Ascending aorta (tissue), 2 donors: Measurements from ENCODE around the gene NEURL4. TPM values are rescaled to one million over a fixed set of nuclear protein-coding genes. Genes with fewer than 3 reads are reported as not detected.

Experiments used
- DNase-seq, 2 donors: peaks; one replicate each; pipeline ENCODE4 v3.0.0-alpha.2; 2019; ENCODE audit warnings: low spot score in 2 of 2
- H3K27ac ChIP-seq, 2 donors: fragments of 200-600 bp; sonication (generic); one replicate each; pipeline ENCODE4 v1.5.1; 2016 to 2017; ENCODE audit warnings: mild to moderate bottlenecking in 1 of 2
- H3K27me3 ChIP-seq: fragments of 200-600 bp; sonication (generic); one replicate; pipeline ENCODE4 v1.5.1; 2017
- H3K36me3 ChIP-seq, 2 donors: fragments of 200-600 bp; sonication (generic); one replicate each; pipeline ENCODE4 v1.5.1; 2016
- H3K4me1 ChIP-seq, 2 donors: fragments of 200-600 bp; sonication (generic); one replicate each; pipeline ENCODE4 v1.5.1; 2016 to 2017; ENCODE audit warnings: mild to moderate bottlenecking in 1 of 2
- H3K4me3 ChIP-seq, 2 donors: fragments of 200-600 bp; sonication (generic); one replicate each; pipeline ENCODE4 v1.5.1; 2016 to 2017; ENCODE audit warnings: mild to moderate bottlenecking in 1 of 2
- H3K9me3 ChIP-seq, 2 donors: fragments of 200-600 bp; sonication (generic); one replicate each; pipeline ENCODE4 v1.5.1; 2016
- CTCF ChIP-seq, 3 experiments: fragments of 200-600 bp in 2 of 3; fragments of 450-650 bp in 1 of 3; sonication (generic) in 2 of 3; IDR thresholded peaks; one replicate each; pipeline ENCODE4 v1.5.1; 2016 to 2019; ENCODE audit warnings: antibody characterized with exemption in 3 of 3, mild to moderate bottlenecking in 1 of 3, moderate library complexity in 1 of 3
- intact Hi-C: fragments of 100-400 bp; cut with DNase I; formaldehyde crosslinking; loops from one replicate; pipeline ENCODE4 v1.15.1; 2023
- total RNA-seq: library from RNA; depleted of rRNA; stranded (reverse); fragments of >200 nt; gene quantifications from one replicate; pipeline ENCODE4 v1.1.0, GENCODE V29; 2016

Gene NEURL4
- total RNA-seq, 1 donor from 2014 or later = 22.0 TPM

- Histone ChIP-seq H3K27ac (no peak overlapping the region), H3K27me3 (no peaks in the 10 kb centered on the region), H3K4me3 (no peak overlapping the region), H3K9me3 (no peaks in the 10 kb centered on the region), H3K4me1 (peaks cover 9 to 16% of the 10 kb centered on the region in 2 donors), H3K36me3 (no peaks in the 10 kb centered on the region)
- DNase-seq = no peak
- intact Hi-C loops = no loop called here
- TF ChIP-seq CTCF (IDR thresholded peaks at IDR 0.05) = no peak
Observed at GRCh38 chr17:7284911-7285310, 44.2 kb downstream of the NEURL4 start.

GRCh38 chr17:7283471-7284216 lies 45.5 kb downstream of the NEURL4 start:
- Histone ChIP-seq H3K9me3 (no peaks in the 10 kb centered on the region), H3K36me3 (no peaks in the 10 kb centered on the region), H3K4me1 (peaks cover 9 to 16% of the 10 kb centered on the region in 2 donors), H3K27ac (no peak overlapping the region), H3K27me3 (no peaks in the 10 kb centered on the region), H3K4me3 (no peak overlapping the region)
- no peak for TF ChIP-seq CTCF (IDR thresholded peaks at IDR 0.05)
- no peak for DNase-seq
- intact Hi-C loops = no loop called here

GRCh38 chr17:7282752-7283321 lies 46.3 kb downstream of the NEURL4 start:
- Histone ChIP-seq H3K4me1 (peaks cover 9 to 16% of the 10 kb centered on the region in 2 donors), H3K9me3 (no peaks in the 10 kb centered on the region), H3K27ac (no peak overlapping the region), H3K27me3 (no peaks in the 10 kb centered on the region), H3K4me3 (peak overlapping the region in 1 of 2 donors; percentile 56), H3K36me3 (no peaks in the 10 kb centered on the region)
- DNase-seq = no peak
- intact Hi-C loops = no loop called here
- no peak for TF ChIP-seq CTCF (IDR thresholded peaks at IDR 0.05)

- no peak for TF ChIP-seq CTCF (IDR thresholded peaks at IDR 0.05)
- H3K4me3 ChIP-seq = peak overlapping the region; percentile 56
- H3K36me3 ChIP-seq = no peaks in the 10 kb centered on the region
- H3K4me1 ChIP-seq = peaks cover 9 to 16% of the 10 kb centered on the region in 2 donors
- DNase-seq = no peak
- H3K27ac ChIP-seq = no peak overlapping the region
- no peaks in the 10 kb centered on the region for H3K9me3 ChIP-seq
- intact Hi-C loops = loop anchor here (1.0 to 2.0 kb wide), 2 partner anchors 30 to 67 kb away; partner anchors contain the start of gene ELP5
- H3K27me3 ChIP-seq = no peaks in the 10 kb centered on the region
Observed at GRCh38 chr17:7281953-7282751, 47.0 kb downstream of the NEURL4 start.

GRCh38 chr17:7281074-7281952 lies 47.8 kb downstream of the NEURL4 start, which contains the start of gene SLC2A4:
Gene SLC2A4 (plus strand): TSS chr17:7281718. CDS start chr17:7281935, 217 bp downstream.
- Histone ChIP-seq H3K4me1 (peaks cover 9 to 16% of the 10 kb centered on the region in 2 donors), H3K9me3 (no peaks in the 10 kb centered on the region), H3K4me3 (peak within 1 kb of the TSS; percentile 56), H3K27me3 (no peaks in the 10 kb centered on the region), H3K27ac (peak within 1 kb of the TSS; percentile 73 to 81), H3K36me3 (no peaks in the 10 kb centered on the region)
- intact Hi-C loops = loop anchor here (1.0 to 2.0 kb wide), 2 partner anchors 29 to 67 kb away; partner anchors contain the start of gene ELP5
- no peak for TF ChIP-seq CTCF (IDR thresholded peaks at IDR 0.05)
- peak; percentile 73 to 94 for DNase-seq
